CD4-positive, CD25-positive, alpha-beta regulatory T cell (primary cell): ENCODE measurements around the gene ZNF771. TPM values are rescaled to one million over a fixed set of nuclear protein-coding genes. Genes with fewer than 3 reads are reported as not detected.

Source experiments
- ATAC-seq, 2 donors: fragments of 150-1000 bp; cut with Tn5 transposase; one replicate each; pipeline ENCODE4 v1.10.0; 2021; ENCODE audit warnings: low read depth in 2 of 2, moderate number of reproducible peaks in 2 of 2, moderate library complexity in 1 of 2
- DNase-seq, 3 donors: peaks; one replicate each; pipeline versions ENCODE4 v3.0.0 to v3.0.0-alpha.2; 2012 to 2022; ENCODE audit warnings: mixed read lengths in 1 of 3
- H3K27ac ChIP-seq: one replicate; pipeline ENCODE4 v1.7.0; 2013; ENCODE audit warnings: mild to moderate bottlenecking, low read length; ENCODE audit not compliant: insufficient read depth, poor library complexity, severe bottlenecking
- H3K27me3 ChIP-seq: one replicate; pipeline ENCODE4 v1.7.0; 2013; ENCODE audit warnings: low read length; ENCODE audit not compliant: control insufficient read depth, insufficient read depth
- H3K36me3 ChIP-seq: one replicate; pipeline ENCODE4 v1.7.0; 2013; ENCODE audit warnings: mild to moderate bottlenecking, low read length, moderate library complexity; ENCODE audit not compliant: control insufficient read depth, insufficient read depth
- H3K4me1 ChIP-seq: 2 replicates; pipeline ENCODE4 v1.7.0; 2013; ENCODE audit warnings: mild to moderate bottlenecking, low read length; ENCODE audit not compliant: insufficient read depth, control insufficient read depth, poor library complexity, severe bottlenecking
- H3K4me3 ChIP-seq: one replicate; pipeline ENCODE4 v1.7.0; 2013; ENCODE audit warnings: low read depth, mild to moderate bottlenecking, low read length, moderate library complexity
- H3K9me3 ChIP-seq, 2 experiments: 1 replicate in 1 of 2; 2 replicates in 1 of 2; pipeline ENCODE4 v1.7.0; 2013; ENCODE audit warnings: low read length in 2 of 2, mild to moderate bottlenecking in 1 of 2, moderate library complexity in 1 of 2; ENCODE audit not compliant: control insufficient read depth in 2 of 2
- H3K27ac Mint-ChIP-seq, 3 donors: one replicate each; pipeline ENCODE4 v1.8.0; 2020 to 2022; ENCODE audit warnings: mild to moderate bottlenecking in 3 of 3, mixed read lengths in 3 of 3, moderate library complexity in 2 of 3
- H3K27me3 Mint-ChIP-seq: one replicate; pipeline ENCODE4 v1.8.0; 2022; ENCODE audit warnings: mild to moderate bottlenecking, mixed read lengths
- H3K36me3 Mint-ChIP-seq: one replicate; pipeline ENCODE4 v1.8.0; 2020; ENCODE audit warnings: mixed read lengths
- H3K4me1 Mint-ChIP-seq, 4 donors: one replicate each; pipeline ENCODE4 v1.8.0; 2020 to 2022; ENCODE audit warnings: mixed read lengths in 4 of 4, mild to moderate bottlenecking in 1 of 4
- H3K4me3 Mint-ChIP-seq, 4 donors: one replicate each; pipeline ENCODE4 v1.8.0; 2020 to 2022; ENCODE audit warnings: mild to moderate bottlenecking in 4 of 4, mixed read lengths in 4 of 4, moderate library complexity in 3 of 4
- H3K9me3 Mint-ChIP-seq, 7 donors: one replicate each; pipeline ENCODE4 v1.8.0; 2020 to 2022; ENCODE audit warnings: mixed read lengths in 7 of 7, mild to moderate bottlenecking in 3 of 7, moderate library complexity in 2 of 7
- polyA plus RNA-seq, 4 donors: library from polyadenylated mRNA; unstranded; fragments of 300-500 nt; fragmentation: Illumina TruSeq; gene quantifications; one replicate each; pipeline ENCODE4 v1.2.3, GENCODE V29; 2021
- total RNA-seq: library from RNA; stranded (reverse); gene quantifications from one replicate; pipeline ENCODE4 v1.2.3, GENCODE V29; 2022

The ZNF771 gene
- total RNA-seq (2.3 TPM), polyA plus RNA-seq (1 to 10 TPM; 1.7 to 3.8 (median 3.3) TPM)

DNA sequence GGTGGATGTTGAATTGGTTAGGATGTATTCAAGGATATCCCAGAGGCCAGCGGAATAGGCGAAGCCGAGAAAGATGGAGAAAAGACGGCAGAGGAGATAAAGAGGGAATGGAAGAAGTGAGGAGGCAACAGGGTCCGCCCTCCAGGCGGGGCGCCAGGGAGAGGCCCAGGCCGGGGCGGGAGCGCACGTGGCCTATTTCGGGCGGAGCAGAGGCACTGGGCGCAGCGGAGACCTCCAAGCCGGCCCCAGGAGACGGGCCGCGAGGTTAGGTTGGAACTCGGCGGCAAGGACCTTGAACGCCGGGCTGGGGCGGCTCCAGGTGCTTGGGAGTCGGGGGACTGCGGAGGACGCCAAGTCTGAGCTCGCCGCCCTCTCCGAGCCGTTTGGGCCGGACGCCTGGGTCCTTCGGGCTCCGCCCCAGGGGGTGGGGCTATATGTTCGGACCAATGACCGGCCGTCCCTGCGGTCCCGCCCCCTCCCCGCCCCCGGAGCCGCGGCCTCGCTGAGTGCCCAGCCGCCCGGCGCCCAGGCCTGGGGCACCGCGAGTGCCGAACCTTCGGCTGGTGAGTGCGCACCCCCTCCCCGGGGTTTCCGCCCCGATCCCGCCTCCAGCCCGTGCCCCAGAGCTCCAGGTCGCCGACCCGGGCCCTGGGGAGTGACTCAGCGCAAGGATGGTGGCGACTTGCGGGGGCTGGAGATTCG is at the start of gene ZNF771:
Gene ZNF771, plus strand, starts transcription at position 505 of the 702 bp plus-strand sequence. CDS start 448 bp downstream, outside the sequence.
- Histone ChIP-seq H3K4me1 (peaks cover 22% of the 10 kb centered on the region), H3K27me3 (no peaks in the 10 kb centered on the region), H3K9me3 (no peaks in the 10 kb centered on the region), H3K36me3 (peaks cover 5% of the 10 kb centered on the region), H3K4me3 (peak within 1 kb of the TSS; percentile 73), H3K27ac (peak within 1 kb of the TSS; percentile 69)
- ATAC-seq, result peak; percentile 83 to 87
- Mint-ChIP-seq H3K27ac (peak within 1 kb of the TSS; percentile 52 to 93 (median 93)), H3K4me1 (peaks cover 5 to 34% (median 20%) of the 10 kb centered on the region in 4 donors), H3K27me3 (no peaks in the 10 kb centered on the region), H3K36me3 (peaks cover 5% of the 10 kb centered on the region), H3K4me3 (peak within 1 kb of the TSS; percentile 97 to 100 (median 98)), H3K9me3 (no peaks in the 10 kb centered on the region)
- DNase-seq, result peak; percentile 80 to 90 (median 87)

DNA sequence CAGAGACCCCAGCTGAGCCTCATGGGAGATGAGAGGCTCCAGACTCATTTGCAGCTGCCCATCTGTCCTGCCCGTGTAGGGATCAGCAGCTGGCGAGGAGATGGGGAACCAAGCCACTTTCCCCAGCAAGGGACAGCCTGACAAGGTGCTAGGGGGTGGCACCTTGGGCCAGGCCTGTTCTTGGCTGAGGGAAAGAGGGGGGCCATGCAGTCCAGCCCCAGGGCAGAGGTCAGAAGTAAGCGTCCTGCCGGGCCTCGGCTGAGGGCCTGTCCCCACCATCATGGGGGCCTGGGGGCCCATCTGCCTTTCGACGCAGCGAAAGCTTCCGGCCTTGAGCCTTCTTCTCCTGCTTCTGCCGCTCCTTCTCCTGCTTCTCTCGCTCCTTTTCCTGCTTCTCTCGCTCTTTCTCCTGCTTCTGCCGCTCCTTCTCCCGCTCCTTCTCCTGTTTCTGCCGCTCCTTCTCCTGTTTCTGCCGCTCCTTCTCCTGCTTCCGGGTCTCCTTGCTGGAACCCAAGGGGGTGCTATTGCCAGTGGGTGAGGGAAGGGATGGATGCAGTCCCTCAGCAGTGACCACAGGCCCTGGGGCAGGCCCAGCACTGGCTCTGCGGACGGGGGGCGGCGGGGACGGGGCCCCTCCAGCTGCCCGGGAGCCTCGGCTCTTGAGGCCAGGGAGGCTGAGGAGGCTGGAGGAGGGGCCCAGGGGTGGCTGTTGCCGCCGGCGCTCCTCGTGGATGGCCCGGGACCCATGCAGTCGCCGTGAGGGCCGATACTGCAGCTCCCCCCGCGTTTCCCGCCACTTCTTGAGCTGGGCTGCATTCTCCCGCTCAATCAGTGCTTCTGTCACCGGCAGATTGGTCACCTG is 49.5 kb upstream of the ZNF771 start:
- Histone ChIP-seq H3K4me1 (peaks cover 24% of the 10 kb centered on the region), H3K9me3 (no peaks in the 10 kb centered on the region), H3K27ac (no peak overlapping the region), H3K4me3 (no peak overlapping the region), H3K27me3 (no peaks in the 10 kb centered on the region), H3K36me3 (peaks cover 23% of the 10 kb centered on the region)
- ATAC-seq (no peak), DNase-seq (no peak)
- Mint-ChIP-seq H3K36me3 (peaks cover 21% of the 10 kb centered on the region), H3K4me1 (peaks cover 4 to 40% (median 20%) of the 10 kb centered on the region in 4 donors), H3K27me3 (no peaks in the 10 kb centered on the region), H3K9me3 (no peaks in the 10 kb centered on the region), H3K27ac (peak overlapping the region in 2 of 3 donors; percentile 41 to 83), H3K4me3 (peak overlapping the region in 1 of 4 donors; percentile 51)

DNA sequence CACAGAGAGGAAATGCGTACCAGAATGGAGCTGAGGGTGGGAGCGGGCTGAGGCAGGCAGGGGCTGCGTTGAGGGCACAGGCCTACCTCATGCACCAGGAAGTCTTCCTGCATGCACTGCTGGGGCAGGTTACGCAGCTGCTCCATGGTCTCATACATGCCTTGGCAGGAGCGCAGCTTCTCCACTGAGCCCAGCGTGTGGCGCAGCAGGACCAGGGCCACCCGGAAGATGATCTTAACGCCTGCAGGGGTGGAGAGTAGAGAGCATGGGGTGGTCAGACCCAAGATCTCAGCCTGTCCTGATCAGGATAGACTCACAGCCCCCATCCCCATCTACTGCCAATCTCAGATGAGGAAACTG is 48.8 kb upstream of the ZNF771 start:
- ATAC-seq, result no peak
- Histone ChIP-seq H3K27ac (no peak overlapping the region), H3K9me3 (no peaks in the 10 kb centered on the region), H3K4me3 (no peak overlapping the region), H3K27me3 (no peaks in the 10 kb centered on the region), H3K36me3 (peaks cover 24% of the 10 kb centered on the region), H3K4me1 (peaks cover 23% of the 10 kb centered on the region)
- peaks cover 4 to 38% (median 25%) of the 10 kb centered on the region in 4 donors for H3K4me1 Mint-ChIP-seq
- H3K9me3 Mint-ChIP-seq, result no peaks in the 10 kb centered on the region
- H3K27ac Mint-ChIP-seq, result no peak overlapping the region
- DNase-seq, result no peak
- peaks cover 25% of the 10 kb centered on the region for H3K36me3 Mint-ChIP-seq
- H3K27me3 Mint-ChIP-seq, result no peaks in the 10 kb centered on the region
- H3K4me3 Mint-ChIP-seq, result peak overlapping the region in 1 of 4 donors; percentile 44

DNA sequence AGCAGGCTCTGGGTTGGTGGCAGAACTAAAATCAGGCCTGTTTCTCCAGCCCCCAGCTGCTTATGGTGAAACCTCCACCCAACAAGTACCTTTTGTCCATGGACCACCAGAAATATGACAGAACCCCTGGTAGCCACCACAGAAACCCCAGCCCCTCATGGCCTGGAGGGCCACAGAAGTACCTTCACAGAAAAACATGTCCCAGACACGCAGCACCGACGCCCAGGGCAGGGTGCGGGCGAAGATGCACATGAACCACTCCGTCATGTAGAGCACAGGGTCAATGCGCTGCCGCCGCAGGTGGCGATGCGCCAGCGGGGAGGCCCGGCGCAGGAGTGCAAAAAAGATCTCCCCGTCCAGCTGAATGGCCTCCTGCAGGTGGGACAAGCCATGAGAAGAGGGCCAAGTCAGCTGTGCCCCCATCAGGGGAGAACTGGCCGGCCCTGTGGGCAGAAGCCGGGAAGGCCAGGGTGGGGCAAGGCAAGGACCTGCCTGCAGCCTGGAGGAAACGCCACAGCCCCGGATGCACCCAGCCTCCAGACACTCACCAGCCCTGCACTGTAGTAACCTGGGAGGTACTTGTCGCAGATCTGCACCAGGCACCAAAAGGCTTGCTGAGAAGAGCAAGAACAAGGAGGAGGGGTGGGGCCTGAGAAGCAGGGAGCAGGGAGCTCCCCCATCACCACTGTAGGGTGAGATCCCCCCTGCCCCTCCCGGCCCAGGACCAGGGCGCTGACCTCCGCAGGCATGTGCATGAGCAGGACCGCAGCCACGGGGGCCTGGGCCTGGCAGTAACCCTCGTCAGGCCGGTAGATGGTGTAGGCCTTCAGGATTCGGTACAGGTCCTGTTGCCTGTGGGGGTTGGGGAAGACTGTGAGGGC is 48.2 kb upstream of the ZNF771 start:
- peaks cover 26% of the 10 kb centered on the region for H3K36me3 ChIP-seq
- no peak for DNase-seq
- H3K27ac ChIP-seq, result no peak overlapping the region
- peaks cover 4 to 35% (median 23%) of the 10 kb centered on the region in 4 donors for H3K4me1 Mint-ChIP-seq
- no peaks in the 10 kb centered on the region for H3K9me3 ChIP-seq
- H3K9me3 Mint-ChIP-seq, result no peaks in the 10 kb centered on the region
- H3K27me3 ChIP-seq, result no peaks in the 10 kb centered on the region
- no peak overlapping the region for H3K4me3 ChIP-seq
- no peaks in the 10 kb centered on the region for H3K27me3 Mint-ChIP-seq
- no peak overlapping the region for H3K27ac Mint-ChIP-seq
- peaks cover 16% of the 10 kb centered on the region for H3K4me1 ChIP-seq
- H3K36me3 Mint-ChIP-seq, result peaks cover 27% of the 10 kb centered on the region
- ATAC-seq, result no peak
- H3K4me3 Mint-ChIP-seq, result peak overlapping the region in 1 of 4 donors; percentile 44

DNA sequence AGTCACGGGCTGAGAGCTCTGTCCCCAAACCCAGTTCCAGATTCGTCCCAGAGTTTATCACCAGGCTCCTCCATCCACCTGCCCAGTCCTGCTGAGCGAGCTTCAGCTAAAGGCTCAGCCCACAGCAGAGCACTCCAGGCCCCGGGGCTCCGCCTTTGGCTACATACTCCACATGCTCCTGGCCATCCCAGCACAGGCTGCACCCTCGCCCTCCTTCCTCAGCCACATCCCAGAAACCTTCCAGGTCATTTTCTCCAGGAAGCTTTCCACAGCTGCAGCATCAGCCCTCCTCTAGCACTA is 47.6 kb upstream of the ZNF771 start:
- ATAC-seq (no peak), DNase-seq (no peak)
- H3K27ac Mint-ChIP-seq, result peak overlapping the region in 1 of 3 donors; percentile 37
- peak overlapping the region in 1 of 4 donors; percentile 26 for H3K4me3 Mint-ChIP-seq
- no peaks in the 10 kb centered on the region for H3K27me3 ChIP-seq
- no peaks in the 10 kb centered on the region for H3K27me3 Mint-ChIP-seq
- H3K36me3 Mint-ChIP-seq, result peaks cover 30% of the 10 kb centered on the region
- peaks cover 31% of the 10 kb centered on the region for H3K36me3 ChIP-seq
- H3K4me1 ChIP-seq, result peaks cover 11% of the 10 kb centered on the region
- H3K9me3 ChIP-seq, result no peaks in the 10 kb centered on the region
- H3K27ac ChIP-seq, result no peak overlapping the region
- H3K4me1 Mint-ChIP-seq, result peaks cover 4 to 35% (median 22%) of the 10 kb centered on the region in 4 donors
- H3K9me3 Mint-ChIP-seq, result no peaks in the 10 kb centered on the region
- H3K4me3 ChIP-seq, result no peak overlapping the region

DNA sequence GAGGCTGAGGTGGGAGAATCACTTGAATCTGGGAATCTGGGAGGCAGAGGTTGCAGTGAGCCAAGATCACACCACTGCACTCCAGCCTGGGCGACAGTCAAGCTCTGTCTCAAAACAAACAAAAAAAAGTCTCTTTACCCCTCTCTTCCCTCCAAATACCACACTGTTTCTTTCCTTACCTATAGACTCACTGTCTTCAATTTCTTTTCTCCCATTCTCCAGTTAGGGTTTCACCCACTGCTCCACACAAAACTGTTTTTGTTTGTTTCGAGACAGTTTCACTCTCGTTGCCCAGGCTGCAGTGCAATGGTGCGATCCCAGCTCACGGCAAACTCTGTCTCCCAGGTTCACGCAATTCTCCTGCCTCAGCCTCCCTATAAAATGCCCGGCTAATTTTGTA is 46.2 kb upstream of the ZNF771 start:
- H3K9me3 Mint-ChIP-seq, result no peaks in the 10 kb centered on the region
- ATAC-seq, result no peak
- H3K4me3 Mint-ChIP-seq, result peak overlapping the region in 1 of 4 donors; percentile 65
- peaks cover 1% of the 10 kb centered on the region for H3K4me1 ChIP-seq
- no peak for DNase-seq
- peaks cover 0 to 34% (median 20%) of the 10 kb centered on the region in 4 donors for H3K4me1 Mint-ChIP-seq
- no peak overlapping the region for H3K27ac Mint-ChIP-seq
- no peak overlapping the region for H3K27ac ChIP-seq
- H3K27me3 ChIP-seq, result no peaks in the 10 kb centered on the region
- H3K36me3 ChIP-seq, result peaks cover 31% of the 10 kb centered on the region
- no peaks in the 10 kb centered on the region for H3K27me3 Mint-ChIP-seq
- peaks cover 39% of the 10 kb centered on the region for H3K36me3 Mint-ChIP-seq
- H3K9me3 ChIP-seq, result no peaks in the 10 kb centered on the region
- no peak overlapping the region for H3K4me3 ChIP-seq

DNA sequence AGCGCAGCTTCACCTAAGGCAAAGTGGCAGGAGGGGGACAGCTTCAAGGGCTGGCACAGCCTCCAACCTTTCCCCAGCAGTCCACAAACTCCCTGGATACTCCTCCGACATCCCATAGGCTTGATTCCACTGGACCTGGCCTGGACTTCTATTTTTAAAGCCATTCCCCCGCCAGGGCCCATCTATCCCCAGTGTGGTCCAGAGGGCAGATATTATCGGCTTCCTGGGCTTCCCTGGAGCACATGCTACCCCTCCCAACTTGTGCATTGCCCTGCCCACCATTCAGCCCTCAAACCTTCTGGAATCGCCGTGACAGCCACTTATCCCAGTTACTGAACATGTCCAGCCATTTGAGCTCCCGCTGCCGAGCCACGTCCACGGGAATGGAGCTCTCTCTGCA is 42.2 kb upstream of the ZNF771 start:
- no peak overlapping the region for H3K27ac ChIP-seq
- H3K4me1 ChIP-seq, result peaks cover 34% of the 10 kb centered on the region
- DNase-seq, result no peak
- no peak for ATAC-seq
- H3K27ac Mint-ChIP-seq, result peak overlapping the region in 2 of 3 donors; percentile 58 to 85
- no peak overlapping the region for H3K4me3 ChIP-seq
- peaks cover 6 to 48% (median 37%) of the 10 kb centered on the region in 4 donors for H3K4me1 Mint-ChIP-seq
- peaks cover 29% of the 10 kb centered on the region for H3K36me3 Mint-ChIP-seq
- no peaks in the 10 kb centered on the region for H3K27me3 Mint-ChIP-seq
- no peaks in the 10 kb centered on the region for H3K27me3 ChIP-seq
- H3K9me3 ChIP-seq, result no peaks in the 10 kb centered on the region
- peaks cover 23% of the 10 kb centered on the region for H3K36me3 ChIP-seq
- H3K9me3 Mint-ChIP-seq, result no peaks in the 10 kb centered on the region
- peak overlapping the region in 1 of 4 donors; percentile 26 for H3K4me3 Mint-ChIP-seq
